GM12864 (cell line): Measurements from ENCODE around the gene SPIB.
"Not testable (repeated sequence)": the region's sequence is repeated elsewhere in the genome, so short reads cannot be mapped to it uniquely, and the experiment has no call there.

ENCODE experiments used
- DNase-seq: peaks from one replicate; pipeline ENCODE4 v3.0.0-alpha.2; 2011; ENCODE audit warnings: low read depth
- H3K4me3 ChIP-seq: 2 replicates; pipeline ENCODE4 v1.5.1; 2011; ENCODE audit warnings: mild to moderate bottlenecking, low read depth, low read length, control low read depth
- TF ChIP-seq, protein P1 (sequence below): IDR thresholded peaks from 2 replicates; pipeline ENCODE4 v1.5.1; 2011; ENCODE audit warnings: low read depth, mild to moderate bottlenecking, moderate library complexity, low read length, control low read depth, inconsistent platforms; ENCODE audit errors: missing control alignments

The SPIB gene

DNA sequence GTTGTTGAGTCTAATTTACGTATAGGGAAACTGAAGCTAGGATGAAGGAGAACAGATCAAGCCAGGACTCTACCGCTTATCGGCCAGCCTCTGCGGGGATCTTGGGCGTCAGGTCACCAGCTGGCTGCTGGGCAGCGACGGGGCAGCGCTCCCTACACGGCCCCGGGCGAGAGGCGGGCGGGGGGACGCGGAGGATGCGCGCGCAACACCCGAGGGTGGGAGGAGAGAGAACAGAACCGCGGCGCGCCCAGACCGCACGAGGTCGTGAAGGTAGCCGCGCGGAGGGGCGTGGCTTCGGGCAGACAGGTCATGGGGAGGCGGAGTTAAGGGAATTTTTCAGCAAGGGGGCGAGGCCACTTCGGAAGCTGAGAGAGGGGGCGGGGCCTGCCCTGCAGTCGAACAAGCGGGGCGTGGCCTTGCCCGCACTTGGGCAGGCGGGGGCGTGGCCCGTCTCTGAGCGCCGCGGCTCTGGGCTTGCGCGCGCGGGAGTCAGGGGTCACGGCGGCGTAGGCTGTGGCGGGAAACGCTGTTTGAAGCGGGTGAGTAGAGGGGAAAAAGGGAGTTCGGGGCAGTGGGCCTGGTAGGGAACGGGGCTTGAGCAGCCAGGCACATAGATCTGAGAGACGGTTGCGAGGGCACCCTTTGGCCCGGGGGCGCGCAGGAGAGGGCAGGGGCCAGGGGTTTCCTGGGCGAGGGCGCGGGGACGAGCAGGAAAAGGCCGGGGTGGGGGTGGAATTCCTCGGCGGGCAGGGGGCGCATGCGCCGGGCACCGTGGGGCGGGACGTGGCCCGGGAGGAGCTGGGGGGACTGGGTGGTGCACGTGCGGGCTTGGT is 34.7 kb upstream of the SPIB start, which contains the start of gene POLD1:
Gene POLD1, plus strand, starts transcription at position 496 of the 833 bp plus-strand sequence. CDS start 14,505 bp downstream, outside the sequence.
- TF ChIP-seq, protein P1, sequence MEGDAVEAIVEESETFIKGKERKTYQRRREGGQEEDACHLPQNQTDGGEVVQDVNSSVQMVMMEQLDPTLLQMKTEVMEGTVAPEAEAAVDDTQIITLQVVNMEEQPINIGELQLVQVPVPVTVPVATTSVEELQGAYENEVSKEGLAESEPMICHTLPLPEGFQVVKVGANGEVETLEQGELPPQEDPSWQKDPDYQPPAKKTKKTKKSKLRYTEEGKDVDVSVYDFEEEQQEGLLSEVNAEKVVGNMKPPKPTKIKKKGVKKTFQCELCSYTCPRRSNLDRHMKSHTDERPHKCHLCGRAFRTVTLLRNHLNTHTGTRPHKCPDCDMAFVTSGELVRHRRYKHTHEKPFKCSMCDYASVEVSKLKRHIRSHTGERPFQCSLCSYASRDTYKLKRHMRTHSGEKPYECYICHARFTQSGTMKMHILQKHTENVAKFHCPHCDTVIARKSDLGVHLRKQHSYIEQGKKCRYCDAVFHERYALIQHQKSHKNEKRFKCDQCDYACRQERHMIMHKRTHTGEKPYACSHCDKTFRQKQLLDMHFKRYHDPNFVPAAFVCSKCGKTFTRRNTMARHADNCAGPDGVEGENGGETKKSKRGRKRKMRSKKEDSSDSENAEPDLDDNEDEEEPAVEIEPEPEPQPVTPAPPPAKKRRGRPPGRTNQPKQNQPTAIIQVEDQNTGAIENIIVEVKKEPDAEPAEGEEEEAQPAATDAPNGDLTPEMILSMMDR, result no peak

DNA sequence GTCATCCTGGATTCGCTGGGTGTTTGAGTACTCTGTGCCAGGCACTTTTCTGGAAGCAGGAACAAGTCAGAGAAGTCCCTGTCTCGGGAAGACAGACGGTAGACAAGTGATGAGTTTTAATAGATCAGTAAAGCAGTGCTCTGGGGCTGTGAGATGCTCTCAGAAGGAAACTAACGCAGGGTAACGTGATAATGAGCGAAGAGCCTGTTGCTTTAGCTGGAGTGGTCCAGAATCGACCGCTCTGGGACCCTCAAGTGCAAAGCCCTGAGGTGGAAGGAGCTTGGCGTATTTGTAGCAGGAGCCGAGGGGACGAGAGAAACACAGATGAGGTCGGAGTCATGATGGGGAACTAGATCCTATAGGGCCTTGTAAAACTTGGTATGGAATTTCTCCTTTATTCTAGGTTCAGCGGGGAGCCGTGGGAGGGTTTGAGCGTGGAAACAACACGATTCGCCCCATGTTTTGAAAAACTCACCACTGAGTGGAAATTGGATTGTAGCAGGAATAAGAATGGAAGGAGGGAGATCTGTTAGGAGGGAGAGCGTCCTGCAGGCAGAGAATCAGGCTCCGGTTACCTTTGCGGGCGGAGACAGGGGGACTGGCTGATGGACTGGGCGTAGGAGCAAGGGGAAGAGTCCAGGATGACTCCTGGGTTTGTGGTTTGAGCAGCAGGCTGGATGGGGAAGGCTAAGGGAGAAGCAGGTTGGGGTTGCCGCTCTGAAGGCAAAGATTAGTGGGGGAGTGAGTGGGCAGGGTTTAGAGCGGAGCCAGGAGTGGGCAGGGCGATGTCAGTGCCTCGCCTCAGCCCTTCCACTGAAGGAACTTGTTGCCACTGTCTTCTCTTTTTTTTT is 33.8 kb upstream of the SPIB start:
- TF ChIP-seq, protein P1, result no peak
- DNase-seq, result no peak
- H3K4me3 ChIP-seq, result peak overlapping the region; percentile 91

More for the DNA sequence above, 34.7 kb upstream of the SPIB start, which contains the start of gene POLD1:
- peak; percentile 87 for DNase-seq
- peak within 1 kb of the TSS; percentile 91 for H3K4me3 ChIP-seq

- H3K4me3 ChIP-seq, result no peak overlapping the region
- no peak for DNase-seq
- TF ChIP-seq, protein P1, result no peak
These were observed 31.4 kb upstream of the SPIB start for GRCh38 chr19:50387176-50387867.

DNA sequence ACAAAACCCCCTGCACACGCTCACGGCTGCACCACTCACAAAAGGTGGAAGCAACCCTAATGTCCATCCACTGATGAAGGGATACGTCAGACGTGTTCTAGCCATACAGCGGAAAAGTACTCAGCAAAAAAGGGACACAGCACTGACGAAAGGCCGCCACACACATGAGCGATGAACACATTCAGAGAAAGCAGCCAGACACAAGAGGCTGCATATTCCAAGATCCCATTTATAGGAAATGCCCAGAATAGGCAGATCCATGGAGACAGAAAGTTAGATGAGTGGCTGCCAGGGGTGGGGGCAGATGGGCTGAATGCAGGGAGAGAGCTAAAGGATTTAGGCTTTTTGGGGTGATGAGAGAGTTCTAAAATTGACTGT is 30.9 kb upstream of the SPIB start:
- TF ChIP-seq, protein P1, result no peak
- H3K4me3 ChIP-seq, result no peak overlapping the region
- no peak for DNase-seq

DNA sequence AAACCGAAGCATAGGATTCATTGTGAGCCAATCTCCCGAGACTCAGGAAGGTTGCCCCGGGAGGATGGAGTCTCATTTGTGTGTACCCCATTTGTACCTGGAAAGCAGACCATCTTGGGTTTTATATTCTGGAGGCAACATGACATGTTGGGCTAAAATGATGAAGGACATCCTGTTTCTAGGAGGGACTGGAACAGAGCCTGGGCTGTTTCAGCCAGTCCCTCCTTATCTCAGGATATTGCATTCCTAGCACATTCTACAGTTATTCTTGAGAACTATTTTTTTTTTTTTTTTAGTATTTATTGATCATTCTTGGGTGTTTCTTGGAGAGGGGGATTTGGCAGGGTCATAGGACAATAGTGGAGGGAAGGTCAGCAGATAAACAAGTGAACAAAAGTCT is 28.4 kb upstream of the SPIB start:
- H3K4me3 ChIP-seq, DNase-seq: not testable (repeated sequence)

GRCh38 chr19:50390952-50391351 is 27.8 kb upstream of the SPIB start:
- H3K4me3 ChIP-seq, DNase-seq: not testable (repeated sequence)

DNA sequence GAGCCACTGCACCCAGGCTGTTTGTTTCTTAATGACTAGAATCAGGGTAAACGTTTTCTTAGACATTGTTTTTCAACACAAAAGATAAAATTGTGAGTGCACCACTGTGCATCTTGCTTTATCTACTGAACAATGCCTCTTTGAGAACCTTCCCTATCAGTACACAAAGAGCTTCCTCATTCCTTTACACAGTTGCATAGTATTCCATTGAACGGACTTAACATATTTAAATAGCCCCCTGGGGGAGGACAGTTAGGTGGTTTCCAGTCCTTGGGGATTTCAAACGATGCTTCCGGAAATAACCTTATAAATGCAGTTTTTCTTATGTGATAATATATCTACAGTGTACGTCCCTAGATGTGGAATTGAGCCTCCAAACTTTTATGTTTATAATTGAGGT is 26.0 kb upstream of the SPIB start:
- no peak overlapping the region for H3K4me3 ChIP-seq
- TF ChIP-seq, protein P1, result no peak
- no peak for DNase-seq
